NK-92 (cell line): ENCODE measurements around the gene GMPS.
"Not testable (repeated sequence)": the region's sequence is repeated elsewhere in the genome, so short reads cannot be mapped to it uniquely, and the experiment has no call there.

Experiments
- DNase-seq: peaks from one replicate; lab custom pipeline; 2025; ENCODE audit not compliant: unreplicated experiment; lab: John Stamatoyannopoulos, UW

GMPS gene

DNA sequence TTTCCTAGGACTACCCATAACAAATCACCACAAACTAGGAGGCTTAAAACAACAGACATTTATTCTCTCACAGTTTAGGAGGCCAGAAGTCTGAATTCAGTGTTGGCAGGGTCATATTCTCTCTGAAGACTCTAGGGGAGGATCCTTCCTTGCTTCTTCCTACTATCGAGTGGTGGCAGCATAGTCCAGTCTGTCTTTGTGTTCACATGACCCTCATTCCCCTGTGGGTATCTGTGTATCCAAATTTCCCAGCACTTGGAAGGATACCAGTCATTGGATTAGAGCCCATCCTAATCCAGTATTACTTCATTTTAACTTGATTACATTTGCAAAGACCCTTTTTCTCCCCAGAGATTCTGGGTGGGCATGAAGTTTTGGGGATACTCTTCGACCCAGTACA lies 63.8 kb downstream of the GMPS start:
- no peak for DNase-seq

DNA sequence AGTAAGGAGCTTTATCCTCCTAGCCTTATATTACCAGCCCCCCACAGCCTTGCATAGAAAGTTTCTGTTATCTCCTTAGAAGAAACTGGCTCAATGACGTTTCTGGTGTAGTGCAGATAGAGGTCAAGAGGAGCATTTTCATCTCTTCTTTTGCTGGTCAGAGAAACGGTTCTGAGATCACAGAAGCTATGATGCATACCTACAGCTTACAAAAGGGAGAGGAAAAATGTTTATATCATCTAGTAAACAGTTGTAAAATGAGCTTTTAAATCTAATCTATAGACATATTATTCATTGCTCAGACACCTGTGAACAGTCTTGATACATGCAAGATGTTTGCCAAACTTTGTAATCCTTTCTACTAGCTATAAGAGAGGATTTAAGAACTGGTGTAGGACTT lies 68.0 kb downstream of the GMPS start:
- DNase-seq: no peak

DNA sequence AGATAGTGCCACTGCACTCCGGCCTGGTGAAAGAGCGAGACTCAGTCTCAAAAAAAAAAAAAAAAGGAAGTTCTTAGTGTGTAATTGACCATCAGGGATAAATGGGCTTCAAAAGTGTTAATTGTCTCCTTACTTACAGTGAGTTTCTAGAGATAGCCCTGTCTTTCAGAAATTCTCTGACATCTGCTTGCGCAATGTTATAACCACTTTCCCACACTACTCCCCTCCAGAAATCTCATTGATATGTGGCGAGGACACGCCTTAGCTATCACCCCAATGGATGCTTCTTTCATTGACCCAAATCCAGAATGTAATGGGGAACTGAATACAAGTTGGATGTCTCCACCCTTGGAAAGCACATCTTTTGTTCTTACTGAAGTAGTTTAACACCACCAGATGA lies 70.9 kb downstream of the GMPS start:
- DNase-seq: no peak

DNA sequence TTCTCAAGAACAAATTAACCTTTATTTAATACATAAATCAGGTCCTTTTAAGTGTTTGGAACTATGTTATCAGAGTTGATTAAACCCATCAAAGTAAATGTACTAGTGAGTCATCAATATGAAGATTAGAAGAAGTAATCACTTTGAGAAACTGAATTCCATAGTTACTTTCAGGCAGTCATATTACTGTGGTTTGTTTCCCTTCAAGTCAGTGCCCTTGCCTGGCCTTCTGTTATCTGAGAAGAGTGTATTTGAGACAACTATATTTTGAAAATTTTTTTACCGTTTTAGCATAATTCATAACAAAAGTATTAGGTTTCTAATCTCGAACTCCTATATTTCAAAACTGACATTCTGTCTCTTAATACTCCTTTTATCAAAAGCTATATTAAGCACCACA lies 73.6 kb downstream of the GMPS start:
- DNase-seq: no peak

DNA sequence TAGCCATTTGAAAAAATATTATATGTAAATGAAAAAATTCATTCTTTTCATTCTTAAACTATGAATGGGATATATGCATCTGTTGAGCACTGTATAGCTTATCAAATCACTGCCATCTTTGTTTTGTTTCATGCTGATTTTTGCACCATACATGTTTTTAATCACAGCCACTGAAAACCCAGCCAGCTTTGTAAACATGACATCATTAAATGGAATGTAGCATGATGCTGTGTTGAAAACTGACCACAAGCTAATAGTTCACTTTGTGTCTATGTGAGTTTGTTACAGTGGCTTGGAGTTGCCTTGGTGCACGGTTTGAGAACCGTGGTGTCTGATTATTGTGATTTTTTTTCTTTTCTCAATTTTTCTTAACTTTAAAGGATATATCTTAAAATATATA lies 75.7 kb downstream of the GMPS start:
- no peak for DNase-seq

DNA sequence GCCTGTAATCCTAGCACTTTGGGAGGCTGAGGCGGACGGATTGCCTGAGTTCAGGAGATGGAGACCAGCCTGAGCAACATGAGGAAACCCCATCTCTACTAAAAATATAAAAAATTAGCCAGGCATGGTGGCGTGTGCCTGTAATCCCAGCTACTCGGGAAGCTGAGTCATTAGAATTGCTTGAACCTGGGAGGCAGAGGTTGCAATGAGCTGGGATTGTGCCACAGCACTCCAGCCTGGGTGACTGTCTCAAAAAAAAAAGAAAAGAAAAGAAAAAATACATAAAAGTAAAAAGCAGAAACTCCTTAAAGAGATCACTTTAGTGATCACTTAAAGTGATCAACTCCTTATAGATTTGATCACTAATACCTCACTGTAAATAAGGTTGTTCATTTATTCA lies 78.0 kb downstream of the GMPS start:
- DNase-seq: no peak

DNA sequence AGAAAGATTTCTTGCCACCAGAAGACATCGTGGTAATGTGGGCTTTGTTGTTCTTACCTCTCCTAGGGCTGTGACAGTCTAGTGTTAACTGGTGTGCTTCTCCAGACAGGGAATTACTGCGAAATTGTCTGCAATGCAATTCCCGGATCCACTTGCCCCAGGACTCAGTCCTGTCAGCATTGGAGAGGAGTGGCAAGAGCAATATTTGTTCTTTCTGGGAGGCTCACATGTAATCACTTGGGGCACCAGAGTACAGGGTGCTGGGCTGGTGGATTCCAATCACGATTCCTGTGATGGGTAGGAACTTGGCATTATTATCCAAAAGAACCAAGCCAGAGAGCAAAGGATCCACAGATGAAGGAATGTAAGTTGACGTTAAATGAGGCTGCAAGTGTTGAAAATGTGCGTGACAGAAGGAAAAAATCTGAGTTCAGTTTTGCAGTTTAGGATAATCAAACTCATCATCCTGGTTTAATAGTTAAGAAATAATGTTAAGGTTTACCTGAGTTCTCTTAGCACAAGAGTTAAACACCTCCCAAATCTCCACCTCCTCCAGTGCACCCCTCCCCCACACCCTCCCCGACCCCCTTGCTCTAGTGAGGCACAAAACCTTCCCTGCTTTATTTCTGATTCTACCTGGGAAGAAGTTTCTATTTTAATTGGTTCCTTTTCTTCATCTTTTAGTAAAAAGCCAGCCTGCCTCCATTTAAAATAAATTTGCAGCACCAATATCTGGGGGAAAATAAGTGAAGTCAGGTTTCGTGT lies 79.2 kb downstream of the GMPS start:
- DNase-seq: no peak

DNA sequence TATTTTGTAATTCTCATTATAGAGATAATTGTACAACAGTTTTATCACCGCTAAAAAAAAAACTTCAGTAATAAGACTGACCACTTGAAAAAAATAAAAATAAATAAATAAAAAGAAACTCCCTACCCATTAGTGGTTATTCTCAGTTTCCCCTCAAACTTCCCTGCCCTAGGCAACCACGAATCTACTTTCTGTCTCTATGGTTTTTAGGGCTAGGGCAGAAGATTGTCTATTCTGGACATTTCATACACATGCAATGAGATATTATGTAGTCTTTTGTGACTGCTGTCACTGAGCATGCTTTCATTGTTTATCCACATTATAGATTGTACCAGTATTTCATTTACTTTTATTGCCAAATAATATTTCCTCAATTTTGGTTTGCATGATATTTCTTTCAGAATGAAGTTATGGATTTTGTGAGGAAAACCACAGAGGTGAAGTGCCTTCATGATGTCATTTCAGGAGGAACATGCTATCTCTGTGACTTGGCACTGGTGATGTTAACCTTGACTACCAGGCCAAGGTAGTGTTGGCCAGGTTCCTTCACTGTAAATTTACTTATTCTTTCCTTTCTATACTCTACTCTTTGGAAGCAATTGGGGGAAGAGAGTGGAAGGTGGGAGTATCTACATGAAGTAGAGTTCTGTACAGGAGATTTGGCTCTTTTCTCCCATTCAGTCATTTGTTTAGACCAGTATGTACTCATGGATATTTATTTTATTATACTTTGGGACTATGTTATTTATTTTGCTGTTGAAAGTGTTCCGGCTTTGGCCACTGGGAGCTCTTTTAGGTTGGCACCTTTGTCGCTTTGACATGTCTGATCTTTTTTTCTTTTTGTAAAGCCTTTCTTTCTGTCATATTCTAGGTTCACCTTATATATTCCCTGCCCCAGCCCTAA lies 86.3 kb downstream of the GMPS start:
- no peak for DNase-seq

DNA sequence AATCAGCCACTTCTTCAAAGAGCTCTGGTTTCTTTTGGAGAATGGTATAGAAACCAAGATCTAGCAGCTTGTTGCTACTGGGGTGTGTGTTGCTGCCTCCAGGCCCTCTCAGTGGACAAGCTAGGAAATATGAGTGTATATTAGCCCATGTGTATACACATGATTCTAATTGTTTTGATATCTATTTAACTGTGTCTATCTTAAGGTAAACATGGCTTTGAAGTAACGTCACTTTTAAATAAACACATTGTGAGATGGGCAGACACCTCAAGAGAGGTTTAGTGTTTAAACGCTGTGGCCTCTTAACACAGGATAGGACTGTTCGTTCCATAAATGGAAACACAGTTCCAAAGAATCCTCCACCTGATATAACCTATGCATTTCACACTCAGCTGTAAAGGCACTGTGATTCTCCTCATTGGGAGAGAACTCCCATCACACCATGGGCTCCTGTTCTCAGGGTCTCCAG lies 87.0 kb downstream of the GMPS start:
- DNase-seq: no peak

DNA sequence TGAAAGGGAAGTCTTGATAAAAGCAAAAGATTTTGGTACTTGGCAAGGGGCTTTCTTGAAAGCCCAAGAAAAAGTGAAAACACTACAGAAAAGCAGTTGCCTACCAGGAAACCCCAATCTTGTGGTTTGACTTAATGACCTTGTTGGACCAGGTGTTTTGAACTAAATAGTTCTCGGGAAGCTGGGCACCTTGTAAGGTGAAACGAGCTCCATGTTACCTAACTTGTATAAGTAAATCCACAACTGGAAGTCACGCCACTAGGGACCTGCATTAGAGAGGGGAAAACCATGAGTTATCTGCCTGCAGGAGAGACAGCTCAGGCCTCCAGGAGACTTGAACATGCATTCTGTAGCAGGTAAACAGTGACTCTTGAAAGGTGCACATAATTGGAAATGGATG lies 88.2 kb downstream of the GMPS start:
- DNase-seq: no peak

DNA sequence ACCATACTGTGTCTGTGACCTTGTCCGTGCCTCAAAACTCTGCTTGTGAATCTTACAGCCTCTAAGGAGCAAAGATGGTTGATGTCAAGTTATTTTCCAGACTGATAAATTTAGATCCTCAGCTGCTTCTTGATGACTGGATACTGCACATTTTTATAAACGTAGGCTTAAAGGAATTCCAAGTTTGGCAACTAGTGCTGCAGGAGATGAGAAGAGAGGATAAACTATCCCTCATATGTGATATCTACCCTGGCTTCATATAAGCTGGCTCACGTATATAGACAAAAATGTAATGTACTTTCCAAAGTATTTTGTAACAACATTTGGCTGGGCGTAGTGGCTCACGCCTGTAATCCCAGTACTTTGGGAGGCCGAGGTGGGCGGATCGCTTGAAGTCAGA lies 89.6 kb downstream of the GMPS start:
- no peak for DNase-seq

DNA sequence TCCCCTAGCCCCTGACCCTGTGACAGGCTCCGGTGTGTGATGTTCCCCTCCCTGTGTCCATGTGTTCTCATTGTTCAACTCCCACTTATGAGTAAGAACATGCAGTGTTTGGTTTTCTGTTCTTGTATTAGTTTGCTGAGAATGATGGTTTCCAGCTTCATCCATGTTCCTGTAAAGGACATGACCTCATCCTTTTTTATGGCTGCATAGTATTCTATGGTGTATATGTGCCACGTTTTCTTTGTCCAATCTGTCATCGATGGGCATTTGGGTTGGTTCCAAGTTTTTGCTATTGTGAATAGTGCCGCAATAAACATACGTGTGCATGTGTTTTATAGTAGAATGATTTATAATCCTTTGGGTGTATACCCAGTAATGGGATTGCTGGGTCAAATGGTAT lies 90.6 kb downstream of the GMPS start:
- DNase-seq: not testable (repeated sequence)

DNA sequence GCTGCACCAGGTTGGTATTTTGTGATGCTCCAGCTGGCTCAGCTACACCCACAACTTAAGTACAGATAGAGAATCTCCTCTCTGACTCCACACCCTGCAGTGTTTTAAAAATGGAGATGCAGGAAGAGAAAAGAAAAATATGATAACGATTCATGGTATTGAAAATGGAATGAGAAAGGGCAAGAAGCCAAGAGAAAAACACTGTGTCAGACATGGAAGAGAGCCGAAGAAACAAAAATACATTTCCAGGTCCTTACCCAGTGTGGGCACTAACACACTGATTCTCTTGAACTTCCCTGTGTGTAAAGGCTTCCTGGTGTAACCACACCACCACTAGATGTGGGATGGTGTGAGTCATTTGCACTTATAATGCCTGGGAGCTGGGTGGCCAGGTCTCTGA lies 93.1 kb downstream of the GMPS start:
- DNase-seq: no peak

DNA sequence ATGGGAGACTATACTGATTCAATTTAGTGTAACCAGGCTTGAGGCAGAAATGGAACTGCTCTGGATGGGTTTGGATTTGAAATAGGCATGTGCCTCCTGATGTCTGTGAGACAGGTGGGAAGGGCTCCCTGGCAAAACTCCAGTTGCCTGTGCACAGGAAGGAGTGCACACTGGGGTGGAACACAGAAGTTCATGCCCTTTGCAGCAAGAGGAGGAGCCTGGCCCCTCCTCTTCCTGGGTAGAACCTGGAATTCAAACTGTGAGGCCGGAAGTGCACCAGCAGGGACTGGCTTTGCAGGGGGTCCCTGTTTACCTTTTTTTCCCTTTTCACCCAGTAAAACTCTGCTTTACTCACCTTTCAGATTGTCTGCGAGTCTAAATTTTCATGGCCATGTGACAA lies 99.9 kb downstream of the GMPS start:
- no peak for DNase-seq

DNA sequence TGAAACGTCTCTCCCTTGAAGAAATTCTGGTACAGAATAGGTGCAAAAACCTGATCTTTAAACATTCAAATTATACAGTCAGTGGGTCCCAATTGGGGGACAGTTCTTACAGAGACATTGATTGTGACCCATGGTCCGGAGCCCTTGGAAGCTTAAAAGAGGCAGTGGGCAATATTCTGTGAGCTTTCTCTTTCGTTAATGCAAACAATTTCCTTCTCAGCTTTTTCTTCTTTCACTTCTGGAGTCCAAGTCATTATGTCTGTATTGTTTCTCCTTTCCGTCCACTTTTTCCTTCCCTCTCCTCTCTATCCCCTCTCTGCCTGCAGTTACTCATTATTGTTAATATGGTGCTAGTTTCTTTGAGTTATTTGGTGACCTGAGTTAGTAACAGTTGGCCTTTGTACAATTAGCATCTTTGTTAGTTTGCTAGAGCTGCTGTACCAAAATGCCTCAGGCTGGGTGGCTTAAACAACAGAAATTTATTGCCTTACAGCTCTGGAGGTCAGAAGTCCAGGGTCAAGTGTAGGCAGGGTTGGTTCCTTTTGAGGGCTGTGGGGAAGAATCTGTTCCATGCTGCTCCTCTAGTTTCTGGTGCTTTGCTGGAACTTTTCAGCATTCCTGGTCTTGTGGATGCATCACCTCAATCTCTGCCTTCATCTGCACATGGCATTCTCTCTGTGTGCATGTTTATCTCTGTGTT lies 102.6 kb downstream of the GMPS start:
- DNase-seq: no peak

DNA sequence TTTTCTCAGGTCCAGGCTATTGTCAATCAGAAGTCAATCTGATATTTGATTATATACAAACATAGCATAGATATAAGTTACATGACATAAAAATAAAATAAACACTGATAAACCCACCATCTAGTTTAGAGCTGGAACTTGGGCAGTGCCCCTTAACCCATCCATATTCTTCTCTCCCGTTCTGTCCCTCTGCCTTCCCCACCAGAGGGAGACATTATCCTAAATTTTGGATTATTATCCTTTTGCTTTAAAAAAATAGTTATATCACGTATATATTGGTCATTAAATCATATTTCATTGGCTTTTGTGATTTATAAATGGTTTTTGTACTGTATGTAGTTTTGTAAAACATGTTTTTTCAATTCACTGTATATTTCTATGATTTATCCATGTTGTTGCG lies 107.9 kb downstream of the GMPS start:
- DNase-seq: no peak

DNA sequence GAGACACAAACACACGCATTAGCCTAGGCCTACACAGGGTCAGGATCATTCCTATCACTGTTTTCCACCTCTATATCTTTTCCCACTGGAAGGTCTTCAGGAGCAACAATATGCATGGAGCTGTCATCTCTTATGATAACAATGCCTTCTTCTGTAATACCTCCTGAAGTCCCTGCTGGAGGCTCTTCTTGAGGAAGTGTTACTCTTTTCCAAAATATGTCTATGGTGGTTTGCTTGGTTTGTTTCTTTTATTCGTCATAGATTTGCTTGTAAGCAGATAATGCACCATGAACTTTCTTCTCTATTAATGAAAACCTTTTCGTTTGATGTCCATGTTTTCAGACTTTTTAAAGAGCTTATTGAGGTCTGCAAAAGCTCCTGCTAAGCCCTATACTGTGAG lies 109.3 kb downstream of the GMPS start:
- no peak for DNase-seq

DNA sequence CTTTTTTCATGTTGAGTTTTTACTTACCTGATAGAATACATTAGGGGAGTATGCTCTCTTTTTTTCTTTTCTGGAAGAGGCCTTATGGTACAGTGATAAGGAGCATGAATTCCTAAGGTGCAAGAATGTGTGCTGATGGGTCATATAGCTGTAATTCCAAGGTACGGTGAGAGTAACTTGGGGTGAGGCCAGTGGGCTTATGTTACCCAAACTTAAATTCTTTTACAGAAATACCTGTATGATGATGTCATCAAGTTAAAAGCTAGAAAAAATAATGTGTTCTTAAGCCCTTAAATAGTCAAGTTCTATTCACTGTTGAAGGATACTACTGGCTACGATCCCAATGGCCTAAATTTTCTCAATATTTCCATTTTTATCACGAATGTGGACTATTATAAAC lies 111.2 kb downstream of the GMPS start:
- DNase-seq: no peak

DNA sequence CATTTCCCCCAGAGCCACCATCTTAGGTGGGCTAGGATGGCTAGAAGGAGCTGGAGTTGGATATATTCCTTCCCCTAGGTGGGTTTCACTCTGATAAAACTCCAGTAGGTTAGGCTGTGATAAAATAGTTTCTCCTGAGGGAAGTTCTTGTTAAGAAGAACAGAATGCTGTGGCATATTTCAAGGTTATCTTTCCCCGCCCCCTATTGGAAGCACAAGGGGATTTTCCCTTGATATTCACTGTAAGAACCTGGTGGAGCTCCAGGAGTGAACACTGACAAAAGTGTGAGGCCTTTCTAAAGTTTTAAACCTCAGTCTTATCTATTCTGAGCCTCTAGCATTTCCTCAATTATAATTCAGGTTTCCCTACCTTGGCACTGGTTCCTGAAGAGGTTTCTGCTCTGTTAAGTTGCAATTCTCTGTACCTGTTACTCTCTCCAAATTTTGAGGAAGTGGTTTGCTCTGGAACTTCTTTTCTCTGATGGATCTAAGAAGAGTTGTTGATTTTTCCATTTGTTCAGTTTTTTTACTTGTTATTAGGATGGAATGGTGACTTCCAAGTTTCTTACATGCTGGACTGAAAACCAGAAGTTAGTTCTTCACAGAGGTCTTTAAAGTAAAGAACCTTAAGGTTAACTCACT lies 113.5 kb downstream of the GMPS start:
- DNase-seq: no peak

DNA sequence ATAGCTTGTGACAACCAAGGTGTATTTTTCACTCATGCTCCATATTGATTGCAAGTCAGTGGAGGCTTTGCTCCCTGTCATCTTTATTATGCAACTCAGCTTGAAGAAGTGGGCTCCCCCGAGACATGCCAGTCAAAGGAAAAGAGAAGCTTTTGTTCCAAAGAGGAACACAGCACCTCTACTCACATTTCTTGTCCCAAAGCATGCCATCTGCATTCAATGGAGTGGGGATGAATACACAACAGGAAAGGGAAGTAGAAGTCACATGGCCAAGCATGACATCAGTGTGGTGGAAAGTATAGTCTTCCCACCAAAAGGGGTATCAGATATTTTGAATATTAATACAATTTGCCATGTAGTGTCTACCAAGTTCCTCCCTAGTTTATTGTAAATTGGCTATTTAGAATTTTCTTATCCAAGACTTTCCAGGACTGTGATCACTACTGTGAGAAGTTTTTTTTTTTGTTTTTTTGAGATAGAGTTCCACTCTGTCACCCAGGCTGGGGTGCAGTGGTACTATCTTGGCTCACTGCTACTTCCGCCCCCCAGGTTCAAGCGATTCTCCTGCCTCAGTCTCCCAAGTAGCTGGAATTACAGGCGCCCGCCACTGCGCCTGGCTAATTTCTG lies 114.5 kb downstream of the GMPS start:
- DNase-seq: no peak

DNA sequence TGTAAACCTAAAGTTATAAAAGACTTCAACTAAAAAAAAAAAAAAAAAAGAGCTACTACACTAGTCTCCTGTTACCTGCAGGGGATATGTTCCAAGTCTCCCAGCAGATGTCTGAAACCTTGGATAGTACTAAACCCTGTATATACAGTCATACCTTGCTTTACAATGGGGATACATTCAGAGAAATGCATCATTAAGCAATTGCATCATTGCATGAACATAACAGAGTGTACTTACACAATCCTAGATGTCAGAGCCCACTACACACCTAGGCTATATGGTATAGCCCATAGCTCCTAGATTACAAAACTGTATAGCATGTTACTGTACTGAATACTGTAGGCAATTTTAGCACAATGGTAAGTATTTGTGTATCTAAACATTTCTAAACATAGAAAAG lies 119.1 kb downstream of the GMPS start:
- DNase-seq: no peak
